ENCODE measurements around the gene SPO11.

DNA sequence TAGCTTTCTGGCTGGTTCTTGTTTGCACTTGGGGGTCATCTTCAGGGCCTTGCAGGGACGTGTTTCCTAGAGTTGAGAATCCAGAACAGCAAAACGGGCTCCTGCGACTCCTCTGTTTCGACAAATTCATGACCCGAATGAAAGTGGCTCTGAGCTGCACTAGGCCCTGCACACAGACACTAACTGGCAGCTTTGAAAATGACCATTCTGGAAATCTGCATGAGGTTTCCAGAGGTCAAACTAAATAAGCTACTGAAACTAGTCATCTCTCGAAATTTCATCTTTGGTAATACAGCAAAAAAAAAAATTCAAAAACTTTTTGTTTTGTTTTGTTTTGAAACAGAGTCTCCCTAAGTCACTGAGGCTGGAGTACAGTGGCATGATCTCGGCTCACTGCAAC is 47.7 kb upstream of the SPO11 start:
- TF ChIP-seq, protein P1, sequence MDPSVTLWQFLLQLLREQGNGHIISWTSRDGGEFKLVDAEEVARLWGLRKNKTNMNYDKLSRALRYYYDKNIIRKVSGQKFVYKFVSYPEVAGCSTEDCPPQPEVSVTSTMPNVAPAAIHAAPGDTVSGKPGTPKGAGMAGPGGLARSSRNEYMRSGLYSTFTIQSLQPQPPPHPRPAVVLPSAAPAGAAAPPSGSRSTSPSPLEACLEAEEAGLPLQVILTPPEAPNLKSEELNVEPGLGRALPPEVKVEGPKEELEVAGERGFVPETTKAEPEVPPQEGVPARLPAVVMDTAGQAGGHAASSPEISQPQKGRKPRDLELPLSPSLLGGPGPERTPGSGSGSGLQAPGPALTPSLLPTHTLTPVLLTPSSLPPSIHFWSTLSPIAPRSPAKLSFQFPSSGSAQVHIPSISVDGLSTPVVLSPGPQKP (IDR thresholded peaks at IDR 0.05; ENCODE audit: low read depth, low read length), result no peak
- TF ChIP-seq, protein P2, sequence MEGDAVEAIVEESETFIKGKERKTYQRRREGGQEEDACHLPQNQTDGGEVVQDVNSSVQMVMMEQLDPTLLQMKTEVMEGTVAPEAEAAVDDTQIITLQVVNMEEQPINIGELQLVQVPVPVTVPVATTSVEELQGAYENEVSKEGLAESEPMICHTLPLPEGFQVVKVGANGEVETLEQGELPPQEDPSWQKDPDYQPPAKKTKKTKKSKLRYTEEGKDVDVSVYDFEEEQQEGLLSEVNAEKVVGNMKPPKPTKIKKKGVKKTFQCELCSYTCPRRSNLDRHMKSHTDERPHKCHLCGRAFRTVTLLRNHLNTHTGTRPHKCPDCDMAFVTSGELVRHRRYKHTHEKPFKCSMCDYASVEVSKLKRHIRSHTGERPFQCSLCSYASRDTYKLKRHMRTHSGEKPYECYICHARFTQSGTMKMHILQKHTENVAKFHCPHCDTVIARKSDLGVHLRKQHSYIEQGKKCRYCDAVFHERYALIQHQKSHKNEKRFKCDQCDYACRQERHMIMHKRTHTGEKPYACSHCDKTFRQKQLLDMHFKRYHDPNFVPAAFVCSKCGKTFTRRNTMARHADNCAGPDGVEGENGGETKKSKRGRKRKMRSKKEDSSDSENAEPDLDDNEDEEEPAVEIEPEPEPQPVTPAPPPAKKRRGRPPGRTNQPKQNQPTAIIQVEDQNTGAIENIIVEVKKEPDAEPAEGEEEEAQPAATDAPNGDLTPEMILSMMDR (IDR thresholded peaks at IDR 0.05), result no peak
